NCI-H524 (cell line): Measurements from ENCODE around the gene SPINK9.

Experiments used
- DNase-seq, 2 experiments: peaks; one replicate each; lab custom pipeline; 2025; lab: John Stamatoyannopoulos, UW

Gene SPINK9

DNA sequence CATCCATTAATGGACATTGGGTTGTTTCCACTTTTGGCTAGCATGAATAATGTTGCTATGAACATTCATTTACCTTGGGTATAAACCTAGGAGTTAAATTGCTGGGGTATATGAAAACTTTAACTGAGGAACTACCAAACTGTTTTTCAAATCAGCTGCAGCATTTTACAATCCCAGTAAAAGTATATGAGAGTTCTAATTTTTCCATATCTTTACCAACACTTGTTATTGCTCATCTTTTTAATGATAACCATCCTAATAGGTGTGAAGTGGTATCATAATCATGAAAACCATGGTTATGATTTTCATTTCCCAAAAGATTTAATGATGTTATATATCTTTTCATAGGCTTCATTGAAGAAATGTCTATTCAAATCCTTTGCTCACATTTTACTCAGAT, 32.9 kb downstream of the SPINK9 start:
- no peak for DNase-seq

DNA sequence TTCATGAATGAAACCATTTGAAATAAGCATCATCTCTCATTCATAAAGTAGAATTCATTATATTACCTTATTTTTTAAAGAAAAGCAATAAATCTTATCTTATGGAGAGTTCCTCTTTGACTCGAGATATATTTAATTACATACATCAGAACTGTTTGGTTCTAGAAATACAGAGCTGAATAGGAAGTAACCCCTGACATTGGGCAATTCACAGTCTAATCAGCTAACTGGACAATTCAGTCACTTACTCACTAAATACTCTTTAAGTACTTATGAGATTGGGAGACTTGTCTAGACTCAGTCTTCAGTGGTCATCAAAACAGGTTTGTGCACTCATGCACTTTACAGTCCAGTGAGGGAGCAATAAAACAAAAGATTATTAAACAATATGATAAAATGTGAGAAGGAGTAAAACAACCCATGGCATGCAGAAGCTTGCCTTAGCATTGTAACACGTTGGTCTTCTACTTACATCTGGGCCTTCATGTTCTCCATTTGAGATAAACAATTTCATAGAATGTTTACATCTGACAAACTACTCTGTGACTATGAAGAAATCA, 36.9 kb downstream of the SPINK9 start:
- DNase-seq = no peak

- peak in 1 of 2 experiments; percentile 2 for DNase-seq
Measured at GRCh38 chr5:148372893-148373292, 37.5 kb downstream of the SPINK9 start.

GRCh38 chr5:148374690-148375360, 39.5 kb downstream of the SPINK9 start:
- peak; percentile 22 to 61 for DNase-seq

DNA sequence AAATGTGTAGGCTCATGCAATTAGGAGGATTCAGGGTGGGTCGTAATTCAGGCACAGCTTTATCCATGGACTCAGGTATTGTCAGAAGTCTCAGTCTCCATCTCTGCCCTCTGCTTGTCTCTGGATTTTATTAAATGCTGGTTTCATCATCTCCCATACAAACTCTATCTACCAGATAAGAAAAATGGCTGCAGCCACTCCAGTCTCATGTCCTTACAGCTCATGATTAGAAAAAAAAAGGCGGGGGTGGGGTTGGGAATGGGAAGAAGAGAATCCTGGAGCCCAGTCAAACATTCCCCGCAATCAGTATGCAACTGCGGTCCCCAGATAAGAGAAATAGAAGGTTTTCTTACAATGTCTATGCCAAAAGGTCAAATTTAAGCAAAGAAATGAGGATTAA, 40.8 kb downstream of the SPINK9 start:
- DNase-seq = no peak

DNA sequence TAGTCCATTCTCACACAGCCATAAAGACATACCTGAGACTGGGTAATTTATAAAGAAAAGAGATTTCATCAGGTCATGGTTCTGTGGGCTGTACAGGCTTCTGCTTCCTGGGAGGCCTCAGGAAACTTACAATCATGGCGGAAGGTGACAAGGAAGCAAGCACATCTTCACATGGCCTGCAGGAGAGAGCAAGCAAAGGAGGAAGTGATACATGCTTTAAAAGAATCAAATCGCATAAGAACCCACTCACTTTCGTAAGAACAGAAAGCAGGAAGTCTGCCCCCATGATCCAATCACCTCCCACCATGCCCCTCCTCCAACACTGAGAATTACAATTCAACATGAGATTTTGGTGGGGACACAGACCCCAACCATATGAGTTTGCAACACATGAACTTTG, 43.3 kb downstream of the SPINK9 start:
- DNase-seq = no peak

- no peak for DNase-seq
Measured at GRCh38 chr5:148379340-148379739, 44.0 kb downstream of the SPINK9 start.

DNA sequence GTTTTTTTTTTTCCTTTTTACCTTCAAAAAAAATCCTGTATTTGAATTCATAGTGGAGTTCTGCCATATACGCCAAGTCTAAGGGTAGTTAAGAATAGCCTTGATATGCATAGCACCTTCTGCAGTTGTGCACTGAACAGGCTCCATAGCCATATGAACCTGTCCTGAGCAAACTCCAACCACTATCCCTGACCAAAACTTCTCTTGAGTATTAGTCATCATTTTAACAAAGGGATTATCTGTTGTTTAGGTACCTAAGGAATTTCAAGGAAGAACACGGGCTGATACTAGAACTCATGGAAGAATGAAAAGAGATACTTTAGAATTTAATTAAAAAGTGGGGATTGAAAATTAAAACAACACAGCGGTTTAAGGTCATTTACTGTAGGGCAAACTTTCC, 46.5 kb downstream of the SPINK9 start:
- no peak for DNase-seq

DNA sequence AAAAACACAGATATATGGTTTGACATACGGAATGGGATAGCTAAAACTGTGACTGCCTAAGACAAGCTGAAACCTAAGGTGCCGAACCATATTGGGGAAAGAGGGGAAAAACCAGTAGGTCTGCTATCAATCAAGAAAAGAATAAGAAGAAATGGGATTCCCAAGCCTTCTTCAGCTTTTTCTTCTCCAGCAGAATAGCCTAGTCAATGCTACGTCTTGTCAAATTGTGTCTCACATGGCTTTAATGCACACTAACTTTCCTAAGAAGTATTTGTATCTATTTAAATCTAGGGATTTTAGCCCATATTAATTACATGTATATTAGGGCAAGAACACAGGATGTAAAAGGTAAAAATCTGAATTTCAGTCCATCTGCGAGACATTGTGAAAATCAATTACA, 47.6 kb downstream of the SPINK9 start:
- DNase-seq = peak in 1 of 2 experiments; percentile 27

GRCh38 chr5:148383564-148384379, 48.4 kb downstream of the SPINK9 start, which contains the start of gene FBXO38:
Gene FBXO38, plus strand, starts transcription at chr5:148383958. Its CDS starts 10,819 bp downstream, at chr5:148394777.
- peak; percentile 95 to 96 for DNase-seq

- DNase-seq = no peak
Measured at GRCh38 chr5:148384380-148384737, 49.0 kb downstream of the SPINK9 start.

DNA sequence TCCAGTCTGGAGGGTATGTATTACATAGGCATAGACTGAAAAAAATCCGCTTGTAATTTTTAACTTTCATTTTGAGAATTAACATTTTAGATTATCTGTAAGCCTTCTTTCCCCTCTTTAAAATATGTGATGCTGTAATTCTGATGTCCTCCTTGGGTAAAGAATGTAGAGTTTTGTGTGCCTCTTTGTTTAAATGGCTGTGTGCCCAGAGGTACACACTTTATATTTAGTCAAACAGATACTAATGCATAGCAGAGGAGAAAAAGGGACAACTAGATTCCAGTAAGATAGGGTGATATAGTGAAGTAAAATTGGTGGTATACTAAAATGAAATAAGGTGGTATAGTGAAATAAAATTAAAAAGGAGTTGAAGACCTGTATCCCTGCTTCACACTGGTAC, 49.7 kb downstream of the SPINK9 start:
- no peak for DNase-seq

DNA sequence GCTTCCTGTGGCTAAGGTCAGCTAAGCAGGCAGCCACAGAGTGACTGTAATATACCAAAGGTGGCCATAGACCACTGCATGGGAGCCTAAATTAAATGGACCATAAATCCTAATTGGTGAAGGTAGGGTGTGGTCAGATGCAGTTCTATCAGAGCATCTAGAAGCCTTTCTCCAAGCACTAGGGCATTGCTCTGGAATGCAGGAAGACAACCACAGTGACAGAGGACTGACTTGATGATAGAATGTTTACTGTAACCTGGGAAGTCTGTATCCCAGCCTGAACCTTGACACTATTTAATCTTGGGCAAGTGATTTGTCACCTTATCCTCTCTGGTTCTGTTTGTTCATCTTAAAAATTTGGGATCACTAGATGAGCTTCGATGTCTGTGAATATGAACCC, 50.7 kb downstream of the SPINK9 start:
- DNase-seq = no peak

GRCh38 chr5:148387325-148387724, 52.0 kb downstream of the SPINK9 start:
- DNase-seq = no peak

GRCh38 chr5:148388696-148389095, 53.3 kb downstream of the SPINK9 start:
- no peak for DNase-seq
